Peyer's patch (tissue), 4 donors: ENCODE data around the gene MYO1H. TPM values are rescaled to one million over a fixed set of nuclear protein-coding genes. Genes with fewer than 3 reads are reported as not detected.

Source experiments
- DNase-seq, 3 donors: peaks; one replicate each; pipeline ENCODE4 v3.0.0-alpha.2; 2017 to 2019
- H3K27ac ChIP-seq, 4 donors: fragments of 200-600 bp; sonication (generic); one replicate each; pipeline ENCODE4 v1.5.1; 2016 to 2019
- H3K27me3 ChIP-seq, 2 donors: fragments of 200-600 bp; sonication (generic); one replicate each; pipeline ENCODE4 v1.5.1; 2019
- H3K36me3 ChIP-seq, 3 donors: fragments of 200-600 bp; sonication (generic); one replicate each; pipeline ENCODE4 v1.5.1; 2016 to 2019
- H3K4me1 ChIP-seq, 4 donors: fragments of 200-600 bp; sonication (generic); one replicate each; pipeline ENCODE4 v1.5.1; 2016 to 2019
- H3K4me3 ChIP-seq, 4 donors: fragments of 200-600 bp; sonication (generic); 1 replicate in 3 of 4; 2 replicates in 1 of 4; pipeline ENCODE4 v1.5.1; 2016 to 2019; ENCODE audit warnings: mild to moderate bottlenecking in 1 of 4
- H3K9me3 ChIP-seq, 4 donors: fragments of 200-600 bp; sonication (generic); one replicate each; pipeline ENCODE4 v1.5.1; 2016 to 2019; ENCODE audit warnings: mild to moderate bottlenecking in 1 of 4
- POLR2A ChIP-seq, 2 donors: fragments of 450-650 bp; IDR thresholded peaks; one replicate each; pipeline ENCODE4 v1.5.1; 2017; ENCODE audit warnings: antibody characterized with exemption in 2 of 2, mild to moderate bottlenecking in 2 of 2, moderate library complexity in 2 of 2
- total RNA-seq, 4 donors: library from RNA; depleted of rRNA; stranded (reverse); fragments of >200 nt; gene quantifications; one replicate each; pipeline ENCODE4 v1.1.0, GENCODE V29; 2016
- TF ChIP-seq, protein P1 (sequence below), 6 experiments: fragments of 450-650 bp in 4 of 6; fragments of 200-600 bp in 2 of 6; sonication (generic) in 1 of 6; IDR thresholded peaks; one replicate each; pipeline ENCODE4 v1.5.1; 2017 to 2019; ENCODE audit warnings: antibody characterized with exemption in 6 of 6, mild to moderate bottlenecking in 3 of 6, moderate library complexity in 1 of 6

MYO1H gene
- total RNA-seq, 4 donors from 2014 or later, result not detected

DNA sequence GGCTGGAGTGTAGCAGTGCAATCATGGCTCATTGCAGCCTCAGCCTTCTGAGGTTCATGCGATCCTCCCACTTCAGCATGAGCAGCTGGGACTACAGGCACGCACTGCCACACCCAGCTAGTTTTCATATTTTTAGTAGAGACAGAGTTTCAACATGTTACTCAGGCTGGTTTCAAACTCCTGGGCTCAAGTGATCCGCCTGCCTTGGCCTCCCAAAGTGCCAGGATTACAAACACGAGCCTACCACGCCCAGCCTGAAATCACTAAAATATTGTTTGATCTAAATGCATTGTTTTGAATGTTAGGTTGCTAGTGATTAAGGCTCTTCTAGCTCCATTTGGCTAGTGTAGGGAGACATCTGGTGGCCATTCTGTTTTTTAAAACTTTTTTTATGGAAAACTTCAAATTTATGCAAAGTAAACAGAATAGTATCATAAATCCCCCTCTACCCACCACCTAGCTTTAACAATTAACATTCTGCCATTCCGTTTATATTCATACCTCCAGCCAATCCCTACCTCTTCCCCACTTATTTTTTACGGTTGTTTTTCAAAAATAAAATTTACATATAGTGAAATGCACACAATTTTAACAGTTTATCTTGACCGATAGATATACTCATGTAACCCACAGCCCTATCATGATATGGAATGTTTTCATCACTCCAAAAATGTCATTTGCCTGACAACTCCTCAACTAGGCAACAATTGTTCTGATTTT, 37.8 kb downstream of the MYO1H start:
- Histone ChIP-seq H3K4me3 (no peak overlapping the region), H3K9me3 (peaks cover 0 to 9% (median 0%) of the 10 kb centered on the region in 4 donors), H3K36me3 (no peaks in the 10 kb centered on the region), H3K27me3 (no peaks in the 10 kb centered on the region), H3K27ac (no peak overlapping the region), H3K4me1 (no peaks in the 10 kb centered on the region)
- no peak for DNase-seq
- no peak for TF ChIP-seq POLR2A (IDR thresholded peaks at IDR 0.05)
- TF ChIP-seq, protein P1, sequence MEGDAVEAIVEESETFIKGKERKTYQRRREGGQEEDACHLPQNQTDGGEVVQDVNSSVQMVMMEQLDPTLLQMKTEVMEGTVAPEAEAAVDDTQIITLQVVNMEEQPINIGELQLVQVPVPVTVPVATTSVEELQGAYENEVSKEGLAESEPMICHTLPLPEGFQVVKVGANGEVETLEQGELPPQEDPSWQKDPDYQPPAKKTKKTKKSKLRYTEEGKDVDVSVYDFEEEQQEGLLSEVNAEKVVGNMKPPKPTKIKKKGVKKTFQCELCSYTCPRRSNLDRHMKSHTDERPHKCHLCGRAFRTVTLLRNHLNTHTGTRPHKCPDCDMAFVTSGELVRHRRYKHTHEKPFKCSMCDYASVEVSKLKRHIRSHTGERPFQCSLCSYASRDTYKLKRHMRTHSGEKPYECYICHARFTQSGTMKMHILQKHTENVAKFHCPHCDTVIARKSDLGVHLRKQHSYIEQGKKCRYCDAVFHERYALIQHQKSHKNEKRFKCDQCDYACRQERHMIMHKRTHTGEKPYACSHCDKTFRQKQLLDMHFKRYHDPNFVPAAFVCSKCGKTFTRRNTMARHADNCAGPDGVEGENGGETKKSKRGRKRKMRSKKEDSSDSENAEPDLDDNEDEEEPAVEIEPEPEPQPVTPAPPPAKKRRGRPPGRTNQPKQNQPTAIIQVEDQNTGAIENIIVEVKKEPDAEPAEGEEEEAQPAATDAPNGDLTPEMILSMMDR (IDR thresholded peaks at IDR 0.05), result peak in 5 of 6 experiments; percentile 4 to 57 (median 40)

DNA sequence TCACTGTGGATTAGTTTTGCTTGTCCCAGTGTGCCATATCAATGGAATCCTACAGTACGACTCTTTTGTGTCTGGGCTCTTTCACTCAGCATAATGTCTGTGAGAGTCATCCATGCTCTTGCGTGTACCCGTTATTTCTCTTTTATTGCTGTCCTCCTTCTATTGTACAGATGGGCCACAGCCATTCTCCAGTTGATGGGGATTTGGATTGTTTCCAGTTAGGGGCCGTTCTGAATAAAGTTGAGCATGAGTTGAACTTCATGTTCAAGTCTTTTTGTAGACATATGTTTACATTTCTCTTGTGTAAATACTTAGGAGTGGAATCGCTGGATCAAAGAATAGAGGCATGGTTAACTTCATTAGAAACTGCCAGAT, 38.3 kb downstream of the MYO1H start:
- H3K36me3 ChIP-seq, result no peaks in the 10 kb centered on the region
- no peak overlapping the region for H3K4me3 ChIP-seq
- H3K27ac ChIP-seq, result no peak overlapping the region
- no peak for DNase-seq
- TF ChIP-seq, protein P1 (IDR thresholded peaks at IDR 0.05), result no peak
- TF ChIP-seq POLR2A (IDR thresholded peaks at IDR 0.05), result no peak
- H3K9me3 ChIP-seq, result peaks cover 0 to 9% (median 0%) of the 10 kb centered on the region in 4 donors
- no peaks in the 10 kb centered on the region for H3K27me3 ChIP-seq
- no peaks in the 10 kb centered on the region for H3K4me1 ChIP-seq

DNA sequence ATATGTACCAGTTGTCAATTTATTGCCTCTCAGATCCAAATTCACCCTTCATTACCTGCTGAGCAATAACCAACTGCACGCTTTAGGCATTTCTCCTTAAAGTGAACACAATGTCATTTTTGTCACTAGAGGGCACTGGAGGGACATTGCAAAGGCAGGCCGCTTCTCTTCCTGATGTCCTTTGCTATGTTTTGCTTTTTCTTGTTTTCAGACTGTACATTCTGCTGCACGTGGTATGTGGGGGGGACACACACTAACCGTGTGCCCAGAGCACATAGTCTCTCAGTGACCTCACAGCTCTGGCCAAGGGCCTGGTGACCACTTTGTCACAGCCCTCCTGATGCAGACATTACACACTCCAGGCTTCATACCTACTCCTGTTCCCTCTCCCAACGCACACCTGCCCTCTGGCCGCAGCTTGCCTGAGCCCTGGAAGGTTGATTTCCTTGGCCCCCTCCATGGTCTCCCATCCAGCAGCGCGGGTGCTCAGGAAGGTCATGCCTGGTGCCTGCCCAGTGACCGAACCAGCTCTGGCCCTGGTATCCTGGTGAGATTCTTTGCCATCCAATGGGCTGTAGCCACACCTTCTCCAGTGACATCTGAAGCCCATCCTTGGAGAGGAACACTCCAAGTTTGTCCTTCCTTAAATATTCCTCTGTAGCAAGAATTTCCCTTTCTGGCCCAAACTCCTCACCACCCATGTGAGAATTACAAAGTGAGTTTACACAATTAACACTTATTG, 39.9 kb downstream of the MYO1H start:
- Histone ChIP-seq H3K4me3 (no peak overlapping the region), H3K4me1 (no peaks in the 10 kb centered on the region), H3K36me3 (no peaks in the 10 kb centered on the region), H3K9me3 (peaks cover 0 to 9% (median 0%) of the 10 kb centered on the region in 4 donors), H3K27ac (no peak overlapping the region), H3K27me3 (no peaks in the 10 kb centered on the region)
- TF ChIP-seq, protein P1 (IDR thresholded peaks at IDR 0.05), result peak in 3 of 6 experiments; percentile 29 to 43 (median 36)
- TF ChIP-seq POLR2A (IDR thresholded peaks at IDR 0.05), result no peak
- no peak for DNase-seq

DNA sequence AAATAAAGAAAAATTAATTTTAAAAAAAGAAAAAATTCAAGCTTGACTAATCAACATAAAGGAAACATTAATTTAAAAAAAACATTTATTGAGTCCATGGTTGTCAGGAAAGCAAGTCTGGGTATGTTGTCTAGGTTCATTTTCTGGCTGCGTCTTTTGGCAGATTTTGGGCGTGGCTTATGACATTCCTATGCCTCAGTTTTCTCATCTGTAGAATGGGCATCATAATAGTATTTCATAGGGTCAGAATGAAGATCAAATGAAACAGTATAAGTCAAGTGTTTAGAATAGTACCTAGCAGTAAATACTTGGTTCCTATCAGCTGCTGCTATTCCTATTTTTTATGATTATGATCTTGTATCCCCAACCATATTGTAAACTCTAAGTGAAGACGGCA, 40.5 kb downstream of the MYO1H start:
- no peak for DNase-seq
- TF ChIP-seq, protein P1 (IDR thresholded peaks at IDR 0.05), result no peak
- TF ChIP-seq POLR2A (IDR thresholded peaks at IDR 0.05), result no peak
- no peak overlapping the region for H3K4me3 ChIP-seq
- peaks cover 0 to 9% (median 0%) of the 10 kb centered on the region in 4 donors for H3K9me3 ChIP-seq
- H3K27ac ChIP-seq, result no peak overlapping the region
- H3K36me3 ChIP-seq, result no peaks in the 10 kb centered on the region
- no peaks in the 10 kb centered on the region for H3K27me3 ChIP-seq
- H3K4me1 ChIP-seq, result no peaks in the 10 kb centered on the region

DNA sequence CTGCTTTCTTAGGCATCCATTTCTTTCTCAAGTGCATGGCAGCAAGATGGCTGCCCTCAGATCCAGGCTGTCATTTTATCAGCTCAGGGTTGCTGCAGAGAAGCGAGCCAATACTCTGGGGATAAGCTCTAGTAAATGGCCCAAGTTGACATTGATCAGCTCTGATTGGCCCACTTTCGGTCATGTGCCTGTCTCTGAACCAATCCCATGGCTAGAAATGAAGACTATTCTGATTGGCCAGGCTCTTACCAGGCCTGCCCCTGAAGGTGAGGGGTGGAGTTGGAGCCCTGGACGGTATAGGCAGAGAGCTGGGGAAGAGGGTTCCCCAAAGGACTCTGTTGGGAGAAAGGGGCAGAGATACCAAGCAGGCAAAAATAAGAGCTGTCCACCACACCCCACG, 41.4 kb downstream of the MYO1H start:
- Histone ChIP-seq H3K9me3 (peaks cover 0 to 9% (median 0%) of the 10 kb centered on the region in 4 donors), H3K36me3 (no peaks in the 10 kb centered on the region), H3K27me3 (no peaks in the 10 kb centered on the region), H3K4me3 (no peak overlapping the region), H3K27ac (no peak overlapping the region), H3K4me1 (no peaks in the 10 kb centered on the region)
- no peak for TF ChIP-seq POLR2A (IDR thresholded peaks at IDR 0.05)
- TF ChIP-seq, protein P1 (IDR thresholded peaks at IDR 0.05), result no peak
- no peak for DNase-seq
